HG02588 (cell line): Measurements from ENCODE around the gene CYP27B1.

Experiments used
- ATAC-seq: cut with Tn5 transposase; IDR thresholded peaks from one replicate; pipeline ENCODE4 v1.9.1; 2021; ENCODE audit warnings: mild to moderate bottlenecking, moderate library complexity; ENCODE audit not compliant: unreplicated experiment

The CYP27B1 gene, protein sequence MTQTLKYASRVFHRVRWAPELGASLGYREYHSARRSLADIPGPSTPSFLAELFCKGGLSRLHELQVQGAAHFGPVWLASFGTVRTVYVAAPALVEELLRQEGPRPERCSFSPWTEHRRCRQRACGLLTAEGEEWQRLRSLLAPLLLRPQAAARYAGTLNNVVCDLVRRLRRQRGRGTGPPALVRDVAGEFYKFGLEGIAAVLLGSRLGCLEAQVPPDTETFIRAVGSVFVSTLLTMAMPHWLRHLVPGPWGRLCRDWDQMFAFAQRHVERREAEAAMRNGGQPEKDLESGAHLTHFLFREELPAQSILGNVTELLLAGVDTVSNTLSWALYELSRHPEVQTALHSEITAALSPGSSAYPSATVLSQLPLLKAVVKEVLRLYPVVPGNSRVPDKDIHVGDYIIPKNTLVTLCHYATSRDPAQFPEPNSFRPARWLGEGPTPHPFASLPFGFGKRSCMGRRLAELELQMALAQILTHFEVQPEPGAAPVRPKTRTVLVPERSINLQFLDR

DNA sequence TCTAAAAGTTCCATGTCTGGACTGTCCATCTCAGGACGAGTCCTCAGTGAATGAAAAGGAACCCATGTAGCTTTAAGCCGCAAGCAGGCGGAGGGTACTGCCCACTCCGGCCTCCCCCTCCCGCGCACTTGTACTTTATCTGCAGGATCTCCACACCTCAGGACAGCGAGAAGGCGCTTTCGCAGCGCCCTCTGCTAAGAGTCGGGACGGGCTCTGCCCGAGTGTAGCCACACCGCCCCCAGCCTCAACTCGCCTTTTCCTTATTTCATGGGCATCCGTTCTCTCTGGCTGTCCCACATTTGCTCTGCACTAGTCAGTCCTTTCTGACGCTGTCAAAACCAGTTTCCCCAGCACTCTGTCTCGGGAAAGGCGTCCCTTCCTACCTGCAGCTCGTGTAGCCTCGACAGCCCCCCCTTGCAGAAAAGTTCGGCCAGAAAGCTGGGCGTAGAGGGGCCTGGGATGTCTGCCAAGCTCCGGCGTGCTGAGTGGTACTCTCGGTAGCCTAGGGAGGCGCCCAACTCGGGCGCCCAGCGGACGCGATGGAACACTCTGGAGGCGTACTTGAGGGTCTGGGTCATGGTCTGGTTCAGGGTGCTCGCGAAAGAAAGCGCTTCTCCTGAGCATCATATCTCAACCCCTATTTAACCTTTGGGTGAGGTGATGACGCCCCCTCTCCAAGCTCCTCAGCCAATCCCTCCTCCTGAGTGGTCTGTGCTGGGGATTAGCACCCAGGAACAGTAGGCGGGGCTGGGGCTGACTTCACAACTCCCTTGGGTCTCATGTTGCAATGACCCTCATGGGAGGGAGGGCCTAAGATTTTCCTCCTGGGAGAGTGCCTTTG is at the start of gene CYP27B1:
CYP27B1 (minus strand) TSS at position 615 of the 841 bp plus-strand sequence; CDS start at position 578, 37 bp downstream.
- no peak for ATAC-seq

DNA sequence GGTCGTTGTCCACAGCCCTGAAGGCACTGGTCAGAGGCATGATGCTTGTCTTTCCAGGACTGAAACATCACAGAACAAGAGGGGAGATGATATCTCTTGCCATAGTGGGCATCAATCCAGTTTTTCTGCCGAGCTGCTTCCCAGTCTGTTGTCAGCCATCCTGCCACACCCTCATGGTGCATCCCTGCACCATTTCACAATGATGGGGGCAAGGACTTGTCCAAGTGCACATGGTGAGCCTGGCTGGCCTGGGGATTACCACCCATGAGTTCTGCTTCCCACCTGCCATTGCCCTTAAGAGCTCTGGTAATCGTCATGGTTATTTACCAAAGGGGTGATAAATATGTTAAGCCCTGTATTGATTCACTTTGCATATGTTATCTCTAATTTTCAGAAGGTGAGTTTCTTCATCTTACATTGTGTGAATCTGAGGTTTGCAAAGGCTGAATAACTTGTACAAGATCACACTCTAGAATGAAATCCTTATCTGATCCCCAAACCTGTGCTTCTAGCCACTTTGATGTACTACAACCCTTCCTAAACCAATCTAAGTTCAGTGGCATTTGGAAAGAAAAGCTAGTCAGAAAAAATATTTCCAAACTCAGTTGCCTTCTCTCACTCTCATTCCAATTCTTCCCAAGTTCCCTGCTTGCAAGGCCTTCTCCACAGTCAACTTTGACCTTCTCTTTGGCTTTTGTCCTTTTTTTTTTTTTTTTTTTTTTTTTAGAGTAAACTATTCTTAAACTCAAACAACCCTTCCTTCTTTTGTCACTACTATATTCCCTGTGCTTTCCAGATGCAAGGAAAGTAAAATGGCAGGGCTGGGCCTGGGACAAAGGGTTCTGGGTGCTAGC is 49.4 kb upstream of the CYP27B1 start:
- no peak for ATAC-seq

DNA sequence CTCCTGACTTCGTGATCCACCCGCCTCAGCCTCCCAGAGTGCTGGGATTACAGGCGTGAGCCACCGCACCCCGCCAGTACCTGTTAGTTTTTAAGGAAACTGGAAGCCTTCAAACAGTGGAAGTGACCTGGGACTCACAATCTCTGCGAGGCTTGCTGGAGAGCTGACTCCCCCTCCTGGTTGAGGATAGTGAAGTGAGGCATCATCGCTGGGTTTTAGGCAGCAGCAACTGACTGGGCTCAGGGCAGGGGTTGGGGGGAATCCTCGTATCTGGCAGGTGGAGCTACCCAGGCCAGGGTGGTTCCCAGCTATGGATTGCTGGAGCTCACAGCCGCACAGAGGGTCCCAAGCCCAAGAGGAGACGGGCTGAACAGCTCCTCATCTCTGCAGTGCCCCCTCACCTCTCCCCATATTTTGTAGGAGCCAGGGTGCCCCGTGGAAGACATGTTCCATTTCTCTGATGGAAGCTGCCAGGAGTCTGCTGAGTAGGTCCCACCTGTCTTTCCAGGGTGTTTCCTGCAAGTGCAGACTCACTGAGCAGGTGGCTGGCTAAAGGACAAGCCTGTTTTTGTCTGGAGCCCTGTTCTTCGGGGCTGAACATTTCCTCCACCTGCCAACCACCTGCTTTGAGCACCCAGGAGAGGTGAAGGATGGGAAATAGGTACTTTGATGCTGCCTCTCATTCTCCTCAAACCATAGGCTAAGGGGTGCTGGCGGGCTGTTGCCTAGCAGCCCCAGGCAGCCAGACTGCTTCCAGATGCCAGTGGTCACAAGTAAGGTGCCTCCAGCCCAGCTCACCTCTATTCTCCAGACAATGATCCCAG is 48.5 kb upstream of the CYP27B1 start:
- ATAC-seq: no peak

DNA sequence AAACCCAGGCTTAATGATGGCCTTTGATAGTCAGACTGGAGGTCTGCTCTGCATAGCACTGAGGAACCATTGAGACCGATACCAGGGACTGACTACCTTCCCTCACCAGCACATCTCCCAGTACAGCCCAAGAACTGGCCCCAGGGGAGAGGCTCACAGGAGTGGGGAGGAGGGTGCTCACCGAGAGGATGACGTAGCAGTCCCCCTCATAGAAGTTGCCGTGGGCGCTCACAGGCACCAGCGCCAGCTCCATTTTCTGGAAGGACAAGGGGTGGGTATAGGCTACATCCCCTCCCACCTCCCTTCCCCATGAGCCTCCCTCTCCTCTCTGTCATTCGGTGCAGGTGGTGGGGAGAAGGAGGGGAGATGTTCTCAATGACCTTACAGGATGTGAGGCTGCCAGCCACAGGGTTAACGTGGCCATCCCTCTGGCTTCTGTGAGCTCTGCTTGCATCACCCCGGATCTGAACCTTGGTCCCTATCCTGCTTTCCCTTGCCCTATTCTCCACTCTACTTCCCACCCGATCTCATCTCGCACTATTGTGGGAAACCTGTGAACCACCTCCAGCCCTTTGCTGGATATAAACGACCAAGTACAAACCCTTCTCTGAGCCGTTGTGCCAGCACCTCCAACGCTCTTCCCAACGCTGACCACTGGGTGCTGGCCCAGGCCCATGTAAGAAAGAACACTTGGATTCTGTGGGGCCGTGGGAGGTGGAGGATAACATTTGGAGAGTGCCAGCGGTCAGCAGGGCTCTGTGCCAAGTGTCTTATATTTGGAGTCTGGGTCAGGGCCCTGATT is 47.3 kb upstream of the CYP27B1 start:
- no peak for ATAC-seq

DNA sequence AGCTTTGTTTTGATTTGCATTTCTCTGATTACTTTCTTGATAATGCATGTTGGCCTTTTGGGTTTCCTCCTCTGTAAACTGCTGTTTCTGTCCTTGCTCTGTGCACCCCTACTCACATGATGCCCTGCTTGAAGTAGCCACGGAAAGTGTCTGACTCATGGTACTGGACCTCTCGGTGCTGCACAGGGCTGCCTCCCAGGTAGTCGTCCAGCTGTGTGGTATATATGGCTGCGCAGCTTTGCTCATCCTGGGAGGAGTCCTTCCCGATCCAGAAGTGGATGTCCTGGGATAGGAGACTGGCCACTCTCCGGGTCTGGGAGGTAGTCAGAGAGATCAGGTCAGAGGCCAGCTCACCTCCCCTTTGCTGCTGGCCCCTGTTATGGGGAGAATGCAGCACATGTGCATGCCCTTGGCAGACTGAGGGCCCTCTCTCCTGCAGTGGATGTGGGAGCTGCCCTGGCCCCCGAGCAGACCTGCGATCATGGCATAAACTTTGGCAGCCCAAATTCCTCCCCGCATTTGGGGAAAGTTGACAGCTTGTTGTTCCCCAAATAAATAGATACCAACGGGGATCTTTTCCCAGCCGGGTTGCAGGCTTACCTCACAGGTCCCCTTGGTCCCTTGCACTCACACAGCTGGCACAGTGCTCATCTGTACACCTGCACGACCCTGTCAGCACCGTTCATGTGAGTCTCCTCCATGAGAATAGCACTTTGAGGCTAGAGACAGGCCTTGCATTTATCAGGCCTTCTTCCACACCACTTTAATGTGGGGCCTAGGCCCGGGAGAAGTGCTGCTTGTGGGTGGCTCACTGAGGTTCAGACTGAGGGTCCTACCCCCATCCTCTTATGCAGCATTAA is 46.5 kb upstream of the CYP27B1 start:
- ATAC-seq: no peak

DNA sequence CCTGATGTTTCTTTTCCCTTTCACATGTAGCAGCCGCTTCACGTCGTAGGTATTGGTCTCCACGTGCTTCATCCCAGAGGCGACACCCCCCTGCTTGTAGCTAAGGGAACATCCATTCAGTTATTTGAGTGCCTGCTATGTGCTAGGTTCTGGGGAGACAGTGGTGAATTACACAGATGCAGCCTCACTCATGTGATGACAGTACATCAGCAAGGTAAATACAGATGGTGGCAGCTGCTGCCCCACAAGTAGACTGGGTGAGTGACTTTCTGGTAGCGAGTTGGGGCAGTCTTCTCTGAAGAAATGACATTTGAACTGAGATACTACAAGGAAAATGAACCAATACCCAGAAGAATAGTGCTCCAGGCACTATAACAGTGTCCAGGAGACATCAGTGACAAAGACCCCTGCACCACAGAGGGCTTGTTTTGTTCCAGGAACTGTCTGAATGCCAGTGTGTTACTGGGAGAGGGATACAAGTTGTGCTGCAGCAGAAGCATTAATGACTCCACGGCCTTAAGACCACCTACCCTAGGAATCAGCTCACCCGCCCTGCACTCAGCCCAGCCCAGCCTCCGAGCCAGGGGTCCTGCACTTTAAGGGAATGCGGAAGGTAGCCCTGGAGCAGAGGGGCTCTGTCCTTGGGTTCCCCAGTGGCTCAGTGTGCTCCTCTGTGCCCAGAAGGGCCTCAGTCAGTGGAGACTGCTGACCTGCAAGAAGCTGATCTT is 44.3 kb upstream of the CYP27B1 start:
- ATAC-seq: no peak

DNA sequence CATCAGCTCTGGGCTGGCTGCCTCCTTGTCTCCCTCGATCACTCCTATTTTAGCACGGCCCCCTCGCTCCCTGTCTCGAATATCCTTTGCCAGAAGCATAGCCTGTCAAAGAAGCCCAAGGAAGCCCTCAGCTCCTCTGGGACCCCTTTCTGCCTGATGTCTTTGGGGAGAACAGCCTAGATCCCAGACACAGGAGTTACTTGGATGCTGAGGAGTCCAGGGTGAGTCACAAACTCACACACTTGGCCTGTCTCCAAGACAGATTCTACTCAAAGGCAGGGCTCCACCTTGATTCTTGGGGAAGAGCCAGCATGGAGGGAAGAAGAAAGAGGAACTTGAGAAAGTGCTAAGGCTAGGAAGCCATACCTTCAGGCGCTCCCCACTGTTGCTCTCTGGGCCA is 43.6 kb upstream of the CYP27B1 start:
- no peak for ATAC-seq

DNA sequence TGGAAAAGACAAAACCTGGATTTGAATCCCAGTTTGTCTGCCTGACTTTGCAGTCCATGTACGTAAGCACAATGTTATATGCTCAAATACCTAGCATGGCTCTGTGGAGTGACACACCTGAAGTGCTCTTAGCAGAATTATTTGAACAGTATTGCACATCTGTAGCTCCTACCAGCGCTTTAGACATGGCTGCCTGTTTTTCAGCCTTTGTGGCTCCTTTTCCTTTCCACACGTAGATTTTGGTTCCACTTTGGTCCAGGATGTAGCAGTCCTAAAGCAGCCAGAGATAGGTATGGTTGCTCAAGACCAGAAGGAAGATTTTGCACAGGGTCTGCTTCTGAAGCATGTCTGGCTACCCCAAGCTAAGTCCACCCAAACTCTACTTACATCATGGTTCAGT is 42.5 kb upstream of the CYP27B1 start:
- no peak for ATAC-seq

DNA sequence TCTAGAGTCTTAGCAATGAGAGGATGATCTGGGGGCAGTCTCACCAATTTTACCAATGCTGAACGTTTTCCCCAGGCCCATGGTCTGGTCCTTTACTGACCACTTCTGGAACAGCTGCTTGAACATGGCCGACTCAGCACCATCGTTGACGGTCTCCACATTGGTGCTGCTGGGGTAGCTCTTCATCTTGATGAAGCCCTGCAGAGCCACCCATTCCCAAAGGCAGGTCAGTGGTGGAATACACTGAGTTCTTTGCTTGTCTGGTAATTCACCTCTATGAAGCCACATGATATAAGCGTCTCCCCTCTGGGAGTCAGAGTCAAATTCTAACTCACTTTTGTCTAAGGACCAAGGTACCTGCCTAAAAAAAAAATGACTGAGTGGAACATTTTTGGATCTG is 41.5 kb upstream of the CYP27B1 start:
- ATAC-seq: no peak

DNA sequence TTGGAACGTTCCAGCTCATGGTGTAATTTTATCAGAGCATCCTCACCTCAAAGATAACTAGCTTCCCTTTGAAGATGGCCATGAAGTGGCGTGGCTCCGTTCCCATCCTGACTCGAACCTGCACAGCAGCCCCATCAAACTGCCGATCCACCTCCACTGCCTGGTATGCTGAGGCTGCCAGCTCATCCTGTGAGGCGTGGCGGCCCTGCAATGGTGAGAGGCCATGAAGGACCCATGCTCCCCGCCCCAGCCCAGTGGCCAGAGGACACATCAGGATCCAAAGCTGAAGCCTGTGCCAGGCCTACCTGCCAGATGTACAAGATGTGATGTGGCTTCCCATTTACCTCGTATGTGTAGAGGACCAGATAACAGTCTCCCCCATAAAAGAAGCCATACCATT is 40.4 kb upstream of the CYP27B1 start:
- no peak for ATAC-seq

DNA sequence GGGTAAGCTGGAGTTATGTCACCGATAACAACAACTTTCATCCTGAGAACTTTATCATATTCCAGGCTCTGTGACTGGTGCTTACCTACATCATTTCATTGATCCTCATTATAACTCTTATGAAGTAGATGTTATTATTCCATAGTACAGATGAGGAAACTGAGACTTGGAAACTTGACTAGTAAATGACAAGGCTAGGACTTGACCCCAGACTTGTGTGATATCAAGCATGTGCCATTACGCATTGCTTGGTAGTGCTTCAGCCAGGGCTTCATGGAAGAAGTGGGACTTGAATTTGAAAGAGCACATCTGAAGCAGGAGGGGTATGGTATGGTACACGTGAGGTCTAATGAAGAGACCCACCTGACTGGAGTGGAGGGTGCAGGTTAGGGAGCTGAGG is 39.8 kb upstream of the CYP27B1 start:
- no peak for ATAC-seq

DNA sequence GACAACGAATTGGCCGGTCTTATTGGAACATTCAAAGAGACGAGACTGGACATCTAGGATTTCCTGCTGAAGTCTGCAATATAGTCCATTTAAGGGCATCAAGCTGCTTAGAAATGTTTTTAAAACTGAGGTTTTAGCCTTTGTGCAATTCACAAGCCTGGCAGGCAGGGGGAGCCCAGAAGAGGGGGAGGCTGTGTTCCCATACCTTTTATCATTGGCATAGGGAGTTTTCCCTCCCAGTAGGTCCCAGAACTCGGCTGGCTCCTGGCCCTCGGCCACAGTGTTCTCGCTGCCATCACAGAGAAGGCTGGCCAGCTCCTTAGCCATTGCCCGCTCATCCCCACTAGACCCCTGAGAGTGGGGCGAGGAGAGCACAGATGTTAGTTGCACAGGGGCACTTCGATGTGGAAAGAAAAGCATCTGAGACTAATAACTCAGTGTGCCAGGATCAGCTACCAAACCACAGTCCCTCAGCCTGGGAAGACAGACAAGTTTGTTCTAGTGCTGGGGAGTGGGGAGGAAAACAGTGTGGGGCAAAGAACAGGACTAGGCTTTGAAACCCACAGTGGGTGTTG is 36.5 kb upstream of the CYP27B1 start:
- ATAC-seq: no peak

DNA sequence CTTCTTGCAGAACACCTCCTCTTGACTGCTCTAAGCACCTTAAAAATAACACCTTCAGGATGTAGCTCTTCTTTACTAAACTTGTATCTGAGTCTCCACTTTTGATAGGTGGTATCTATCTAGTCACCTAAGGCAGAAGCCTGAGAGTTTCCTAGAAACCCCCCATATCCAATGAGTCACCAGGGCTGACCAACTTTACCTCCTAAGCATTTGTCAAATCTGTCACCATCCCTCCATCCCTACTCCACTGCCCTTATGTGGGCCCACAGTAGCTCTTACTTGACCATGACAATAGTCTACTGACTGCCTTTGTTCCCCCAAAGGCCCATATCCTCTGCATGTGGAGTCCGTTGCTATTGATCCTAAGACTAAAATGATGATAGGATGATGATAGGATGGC is 35.7 kb upstream of the CYP27B1 start:
- no peak for ATAC-seq

DNA sequence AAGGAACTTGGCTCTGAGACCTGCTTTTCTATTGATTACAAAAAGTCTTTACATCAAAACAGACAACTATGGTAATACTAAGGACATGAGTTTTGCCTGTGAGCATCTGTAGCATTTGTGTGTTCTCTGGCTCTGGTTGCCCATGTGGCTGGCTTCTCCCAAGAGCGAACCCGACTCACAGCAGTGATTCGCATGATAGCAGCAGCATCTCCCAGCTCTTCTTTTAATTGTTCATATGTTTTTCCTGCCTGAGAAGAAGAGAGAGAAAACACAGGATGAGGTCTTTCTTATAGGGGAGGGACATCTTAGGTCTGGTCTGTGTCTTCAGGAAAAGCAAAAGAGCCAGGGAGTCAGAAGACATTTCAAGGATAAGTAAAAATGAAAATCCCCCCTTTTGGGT is 34.1 kb upstream of the CYP27B1 start:
- ATAC-seq: no peak

DNA sequence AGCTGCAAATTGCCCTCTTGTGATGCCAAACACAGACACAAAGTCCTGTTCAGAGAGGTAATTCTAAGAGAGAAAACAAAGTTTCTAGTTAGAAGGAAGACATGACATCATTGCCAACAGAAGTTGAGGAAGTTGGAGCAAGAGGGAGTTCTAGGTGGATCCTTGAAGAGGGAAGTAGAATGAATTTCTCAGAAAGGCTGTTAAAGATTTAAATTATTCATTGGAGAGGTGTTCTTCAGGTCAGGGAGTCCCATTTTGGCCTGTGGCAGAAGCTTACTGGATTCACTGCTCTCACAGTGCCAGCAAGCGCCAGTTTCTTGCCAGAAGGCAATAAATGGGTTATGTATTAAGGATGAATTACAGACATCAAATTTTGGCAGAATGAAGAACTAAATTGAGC is 31.1 kb upstream of the CYP27B1 start:
- ATAC-seq: no peak

DNA sequence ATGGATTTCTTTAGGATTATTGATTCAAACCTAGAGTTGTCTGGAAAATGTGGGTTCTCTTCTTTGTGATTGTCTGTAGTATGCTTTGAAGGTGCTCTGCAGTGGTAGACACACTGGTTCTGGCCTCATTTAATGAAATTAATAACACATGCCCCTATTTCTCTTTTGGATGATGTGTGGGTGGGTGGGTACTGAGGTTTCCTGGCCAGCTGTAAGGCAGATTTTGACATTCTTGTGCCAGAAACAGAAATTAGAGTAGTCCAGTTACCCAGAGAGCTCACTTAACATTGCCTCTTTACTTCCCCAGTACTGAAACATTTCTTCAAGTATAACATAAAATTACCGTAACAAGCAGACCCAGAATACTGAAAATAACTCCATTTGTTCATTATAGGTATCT is 30.1 kb upstream of the CYP27B1 start:
- ATAC-seq: no peak

DNA sequence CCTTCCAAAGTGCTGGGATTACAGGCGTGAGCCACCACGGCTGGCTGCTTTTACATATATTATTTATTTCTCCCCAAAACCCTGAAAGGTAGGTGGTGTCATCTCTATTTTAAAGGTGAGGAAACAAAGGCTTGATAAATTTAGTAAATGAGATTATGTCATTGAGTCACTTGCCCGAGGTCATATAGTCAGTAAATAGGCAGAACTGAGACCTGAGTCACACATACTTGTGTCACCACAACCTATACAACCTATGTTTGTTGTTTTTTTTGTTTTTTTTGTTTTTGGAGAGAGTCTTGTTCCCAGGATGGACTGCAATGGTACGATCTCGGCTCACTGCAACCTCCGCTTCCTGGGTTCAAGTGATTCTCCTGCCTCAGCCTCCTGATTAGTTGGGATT is 28.5 kb upstream of the CYP27B1 start:
- ATAC-seq: no peak
